GM23248 (cell line): ENCODE results near the gene GABRR3.

Experiments used
- EZH2 ChIP-seq: fragments of 200-600 bp; sonication (generic); IDR thresholded peaks from 2 replicates; pipeline ENCODE4 v1.6.1; 2018; ENCODE audit warnings: antibody characterized with exemption, mild to moderate bottlenecking; ENCODE audit not compliant: insufficient read depth, poor library complexity, severe bottlenecking
- EZH2phosphoT487 ChIP-seq: fragments of 200-600 bp; sonication (generic); IDR thresholded peaks from 2 replicates; pipeline ENCODE4 v1.6.1; 2018; ENCODE audit warnings: antibody characterized with exemption, moderate library complexity, mild to moderate bottlenecking, low read depth; ENCODE audit not compliant: insufficient read depth

- TF ChIP-seq EZH2phosphoT487 (no peak), EZH2 (no peak)
Measured at GRCh38 chr3:98025392-98025945, 9.6 kb downstream of the GABRR3 start.
